Astrocyte (in vitro differentiated cells and primary cell): ENCODE data around the gene PPP2R5D. TPM values are rescaled to one million over a fixed set of nuclear protein-coding genes. Genes with fewer than 3 reads are reported as not detected.

Experiments
- DNase-seq: peaks from one replicate; pipeline ENCODE4 v3.0.0-alpha.2; 2010; ENCODE audit warnings: low read depth
- FAIRE-seq: peaks from 2 replicates; lab custom pipeline; 2011; peaks lifted over from hg19 to GRCh38; lab: Jason Lieb, UNC
- H2AFZ ChIP-seq: 2 replicates; pipeline ENCODE4 v1.6.0; 2012; ENCODE audit warnings: low read depth, low read length, inconsistent platforms
- H3K27ac ChIP-seq: 2 replicates; pipeline ENCODE4 v1.5.1; 2011; ENCODE audit warnings: low read depth, low read length, inconsistent platforms
- H3K27me3 ChIP-seq: 2 replicates; pipeline ENCODE4 v1.6.0; 2011; ENCODE audit warnings: low read length, inconsistent platforms; ENCODE audit not compliant: insufficient read depth
- H3K36me3 ChIP-seq: 2 replicates; pipeline ENCODE4 v1.5.1; 2011; ENCODE audit warnings: low read length, inconsistent platforms; ENCODE audit not compliant: insufficient read depth
- H3K4me1 ChIP-seq: 2 replicates; pipeline ENCODE4 v1.5.1; 2011; ENCODE audit warnings: low read length, inconsistent platforms; ENCODE audit not compliant: insufficient read depth
- H3K4me2 ChIP-seq: 2 replicates; pipeline ENCODE4 v1.6.0; 2012; ENCODE audit warnings: low read length, inconsistent platforms
- H3K4me3 ChIP-seq: 2 replicates; pipeline ENCODE4 v1.5.1; 2011; ENCODE audit warnings: low read depth, mild to moderate bottlenecking, low read length, inconsistent platforms; ENCODE audit not compliant: insufficient read depth
- H3K79me2 ChIP-seq: 2 replicates; pipeline ENCODE4 v1.6.0; 2012; ENCODE audit warnings: mild to moderate bottlenecking, low read length, inconsistent platforms; ENCODE audit not compliant: insufficient read depth
- H3K9ac ChIP-seq: 2 replicates; pipeline ENCODE4 v1.6.0; 2012; ENCODE audit warnings: mild to moderate bottlenecking, low read length, inconsistent platforms
- H3K9me3 ChIP-seq: 2 replicates; pipeline ENCODE4 v1.5.1; 2012; ENCODE audit warnings: low read depth, mild to moderate bottlenecking, low read length, inconsistent platforms; ENCODE audit not compliant: insufficient read depth
- H4K20me1 ChIP-seq: 2 replicates; pipeline ENCODE4 v1.6.0; 2012; ENCODE audit warnings: low read length, inconsistent platforms; ENCODE audit not compliant: insufficient read depth
- H3K27ac Mint-ChIP-seq: one replicate; pipeline ENCODE4 v1.8.0; 2021; ENCODE audit warnings: mild to moderate bottlenecking, mixed read lengths; ENCODE audit not compliant: unreplicated experiment
- H3K27me3 Mint-ChIP-seq: one replicate; pipeline ENCODE4 v1.8.0; 2021; ENCODE audit warnings: low read depth, mixed read lengths; ENCODE audit not compliant: unreplicated experiment
- H3K36me3 Mint-ChIP-seq: one replicate; pipeline ENCODE4 v1.8.0; 2021; ENCODE audit warnings: low read depth, mixed read lengths; ENCODE audit not compliant: unreplicated experiment
- H3K4me1 Mint-ChIP-seq: one replicate; pipeline ENCODE4 v1.8.0; 2021; ENCODE audit warnings: low read depth, mixed read lengths; ENCODE audit not compliant: unreplicated experiment
- H3K4me3 Mint-ChIP-seq: one replicate; pipeline ENCODE4 v1.8.0; 2021; ENCODE audit warnings: mild to moderate bottlenecking, moderate library complexity, mixed read lengths; ENCODE audit not compliant: unreplicated experiment
- H3K9me3 Mint-ChIP-seq: one replicate; pipeline ENCODE4 v1.8.0; 2021; ENCODE audit warnings: mild to moderate bottlenecking, mixed read lengths; ENCODE audit not compliant: unreplicated experiment
- CTCF ChIP-seq: IDR thresholded peaks from 2 replicates; pipeline ENCODE4 v1.5.1; 2011; ENCODE audit warnings: low read depth, mild to moderate bottlenecking, inconsistent platforms, low read length, moderate library complexity; ENCODE audit not compliant: insufficient read depth
- EZH2 ChIP-seq: IDR thresholded peaks from 2 replicates; pipeline ENCODE4 v1.6.1; 2012; ENCODE audit warnings: mild to moderate bottlenecking, low read length, inconsistent platforms; ENCODE audit not compliant: insufficient read depth
- total RNA-seq: library from RNA; stranded (reverse); gene quantifications from 2 replicates; pipeline ENCODE4 v1.2.1, GENCODE V29; 2021

Gene PPP2R5D
- total RNA-seq, 1 donor from 2014 or later: 53.0 TPM

- Histone ChIP-seq H3K9me3 (no peaks in the 10 kb centered on the region), H3K4me2 (no peak overlapping the region), H4K20me1 (peaks cover 44% of the 10 kb centered on the region), H3K4me3 (no peak overlapping the region), H3K9ac (no peak overlapping the region), H3K27me3 (no peaks in the 10 kb centered on the region), H3K27ac (no peak overlapping the region), H3K4me1 (no peaks in the 10 kb centered on the region), H2AFZ (no peak overlapping the region), H3K36me3 (peaks cover 51% of the 10 kb centered on the region), H3K79me2 (peaks cover 14% of the 10 kb centered on the region)
- Mint-ChIP-seq H3K4me1 (peaks cover 3% of the 10 kb centered on the region), H3K27ac (no peak overlapping the region), H3K9me3 (no peaks in the 10 kb centered on the region), H3K4me3 (no peak overlapping the region), H3K36me3 (peaks cover 19% of the 10 kb centered on the region), H3K27me3 (no peaks in the 10 kb centered on the region)
- FAIRE-seq: no peak
- DNase-seq: no peak
- TF ChIP-seq CTCF: no peak
- TF ChIP-seq EZH2: no peak
Measured at GRCh38 chr6:43029120-43029519, 44.8 kb downstream of the PPP2R5D start.

GRCh38 chr6:43032326-43032725 lies 48.0 kb downstream of the PPP2R5D start:
- Histone ChIP-seq H3K4me2 (no peak overlapping the region), H3K79me2 (peaks cover 5% of the 10 kb centered on the region), H3K9ac (no peak overlapping the region), H3K36me3 (peaks cover 32% of the 10 kb centered on the region), H3K9me3 (no peaks in the 10 kb centered on the region), H3K27ac (no peak overlapping the region), H3K4me1 (no peaks in the 10 kb centered on the region), H3K27me3 (no peaks in the 10 kb centered on the region), H4K20me1 (peaks cover 34% of the 10 kb centered on the region), H3K4me3 (no peak overlapping the region), H2AFZ (no peak overlapping the region)
- Mint-ChIP-seq H3K4me1 (no peaks in the 10 kb centered on the region), H3K4me3 (no peak overlapping the region), H3K27ac (no peak overlapping the region), H3K36me3 (peaks cover 19% of the 10 kb centered on the region), H3K27me3 (no peaks in the 10 kb centered on the region), H3K9me3 (no peaks in the 10 kb centered on the region)
- FAIRE-seq (no peak), DNase-seq (no peak)
- TF ChIP-seq EZH2 (no peak), CTCF (no peak)

GRCh38 chr6:43033496-43034189 lies 49.3 kb downstream of the PPP2R5D start:
- Histone ChIP-seq H3K27ac (no peak overlapping the region), H3K4me3 (no peak overlapping the region), H3K79me2 (peaks cover 5% of the 10 kb centered on the region), H3K27me3 (no peaks in the 10 kb centered on the region), H3K4me2 (no peak overlapping the region), H3K36me3 (peaks cover 27% of the 10 kb centered on the region), H3K9me3 (no peaks in the 10 kb centered on the region), H3K4me1 (no peaks in the 10 kb centered on the region), H3K9ac (no peak overlapping the region), H4K20me1 (peaks cover 29% of the 10 kb centered on the region), H2AFZ (no peak overlapping the region)
- no peak for FAIRE-seq
- TF ChIP-seq EZH2 (no peak), CTCF (no peak)
- H3K4me3 Mint-ChIP-seq: no peak overlapping the region
- H3K27me3 Mint-ChIP-seq: no peaks in the 10 kb centered on the region
- no peak for DNase-seq
- H3K4me1 Mint-ChIP-seq: no peaks in the 10 kb centered on the region
- H3K9me3 Mint-ChIP-seq: no peaks in the 10 kb centered on the region
- H3K27ac Mint-ChIP-seq: no peak overlapping the region
- peaks cover 23% of the 10 kb centered on the region for H3K36me3 Mint-ChIP-seq
